Measurements from ENCODE around the gene TRIB2. TPM values are rescaled to one million over a fixed set of nuclear protein-coding genes. Genes with fewer than 3 reads are reported as not detected.

TRIB2 gene
- total and polyA plus RNA-seq, 9 of the 15 experiments (the other 6 are each of a cell fraction or from before 2014, with no cell fraction given) = 9.0 to 39.0 (median 26.3) TPM

DNA sequence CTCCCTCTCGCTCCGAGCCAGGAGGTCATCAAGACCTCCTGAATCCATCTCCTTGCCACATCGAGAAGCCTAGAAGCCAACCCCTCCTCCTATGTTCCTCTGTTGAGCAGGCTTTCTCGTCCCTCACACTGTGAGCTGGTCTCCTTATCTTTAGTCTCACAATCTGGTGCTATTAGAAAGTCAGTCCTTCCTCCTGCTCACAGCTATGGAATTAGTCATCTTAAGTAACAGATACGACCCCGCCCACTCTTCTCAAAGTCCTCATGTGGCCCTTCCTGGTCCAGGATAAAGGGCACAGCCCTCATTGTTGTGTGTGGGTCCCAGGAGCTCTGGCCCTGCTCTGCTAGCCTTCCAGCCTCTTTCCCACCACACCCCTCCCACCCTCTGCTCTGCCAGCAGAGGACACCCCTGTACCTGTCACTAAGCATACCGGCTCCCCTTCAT lies 41.4 kb upstream of the TRIB2 start:
- H3K36me3 ChIP-seq (ENCODE audit: control insufficient read depth, insufficient read depth, low read length) = no peaks in the 10 kb centered on the region
- 15% methylated on average over 7 of the region's 7 CpGs for WGBS (ENCODE audit: insufficient coverage, low coverage, missing lambda C conversion rate)
- H4K20me1 ChIP-seq (replicated peaks; ENCODE audit: control insufficient read depth, insufficient read depth, low read length) = no peaks in the 10 kb centered on the region
- H3K9ac ChIP-seq (ENCODE audit: insufficient read depth in 1 of 2, low read depth in 2 of 2, low read length in 2 of 2) = no peak overlapping the region
- DNase-seq (ENCODE audit: extremely low read depth in 1 of 4, low spot score in 3 of 4) = peak; percentile 38 to 84 (median 56)
- peaks cover 3% of the 10 kb centered on the region; the same call in 1 of the 2 replicates for H3K9me3 ChIP-seq (replicated peaks; ENCODE audit: control insufficient read depth, insufficient read depth, low read depth, low read length)
- no peaks in the 10 kb centered on the region for H3K9me1 ChIP-seq (ENCODE audit: control insufficient read depth, insufficient read depth, low read length)
- POLR2A ChIA-PET = interaction anchor here (1.1 to 1.3 kb wide), 3 partner anchors 9 to 42 kb away, joined by 3 to 4 read pairs (median 3); partner anchors contain the start of gene TRIB2
- H2AFZ ChIP-seq (ENCODE audit: low read depth, low read length) = peak overlapping the region; percentile 81
- H3K4me1 ChIP-seq (replicated peaks in 1 of 2; ENCODE audit: control insufficient read depth in 2 of 2, insufficient read depth in 2 of 2, low read length in 2 of 2) = peaks cover 10 to 18% of the 10 kb centered on the region in 2 experiments
- H3K27ac ChIP-seq (ENCODE audit: extremely low read depth, low read depth, low read length) = peak overlapping the region; percentile 51; the same call in 2 of the 3 replicates
- peak; percentile 95 for ATAC-seq
- intact Hi-C loops (cut with micrococcal nuclease) = loop anchor here (5.0 kb wide), 1 partner anchor 42 kb away; the partner anchor contains the start of gene TRIB2
- in situ Hi-C loops (cut with MboI) = no loop called here
- peak; percentile 75 for FAIRE-seq
- H3K27me3 ChIP-seq (ENCODE audit: control insufficient read depth in 2 of 2, insufficient read depth in 2 of 2, low read length in 2 of 2) = no peaks in the 10 kb centered on the region
- no peaks in the 10 kb centered on the region for H3K79me2 ChIP-seq (ENCODE audit: control insufficient read depth, insufficient read depth, low read length)
- H3K4me2 ChIP-seq (ENCODE audit: insufficient read depth, low read length) = peak overlapping the region; percentile 64
- no peak overlapping the region for H3K4me3 ChIP-seq
- BruUV-seq (replicated peaks) = no TSS peak
- CTCF ChIA-PET (ENCODE audit: low intra/inter-chr PET ratio) = no interaction called here
- TF ChIP-seq, protein P1, sequence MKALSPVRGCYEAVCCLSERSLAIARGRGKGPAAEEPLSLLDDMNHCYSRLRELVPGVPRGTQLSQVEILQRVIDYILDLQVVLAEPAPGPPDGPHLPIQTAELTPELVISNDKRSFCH (CRISPR knock-in tag; IDR thresholded peaks at IDR 0.05) = no peak
- TF ChIP-seq, protein P1 (tag; IDR thresholded peaks at IDR 0.05) = 0 out of 2 replicates have a peak, but pooled peaks have one; percentile 10
- peak; percentile 20; the same call in 1 of the 2 replicates for TF ChIP-seq ELF1 (tag; IDR thresholded peaks at IDR 0.05)
- no peak for TF ChIP-seq CAMTA2 (CRISPR knock-in tag; conservative IDR thresholded peaks at IDR 0.05)
- TF ChIP-seq, protein P2, sequence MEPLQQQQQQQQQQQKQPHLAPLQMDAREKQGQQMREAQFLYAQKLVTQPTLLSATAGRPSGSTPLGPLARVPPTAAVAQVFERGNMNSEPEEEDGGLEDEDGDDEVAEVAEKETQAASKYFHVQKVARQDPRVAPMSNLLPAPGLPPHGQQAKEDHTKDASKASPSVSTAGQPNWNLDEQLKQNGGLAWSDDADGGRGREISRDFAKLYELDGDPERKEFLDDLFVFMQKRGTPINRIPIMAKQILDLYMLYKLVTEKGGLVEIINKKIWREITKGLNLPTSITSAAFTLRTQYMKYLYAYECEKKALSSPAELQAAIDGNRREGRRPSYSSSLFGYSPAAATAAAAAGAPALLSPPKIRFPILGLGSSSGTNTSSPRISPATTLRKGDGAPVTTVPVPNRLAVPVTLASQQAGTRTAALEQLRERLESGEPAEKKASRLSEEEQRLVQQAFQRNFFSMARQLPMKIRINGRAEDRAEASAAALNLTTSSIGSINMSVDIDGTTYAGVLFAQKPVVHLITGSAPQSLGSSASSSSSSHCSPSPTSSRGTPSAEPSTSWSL (CRISPR knock-in tag; IDR thresholded peaks at IDR 0.05; ENCODE audit: borderline replicate concordance) = no peak
- TF ChIP-seq JUN (IDR thresholded peaks at IDR 0.05; ENCODE audit: borderline replicate concordance, low read depth, low read length) = peak; percentile 42; the same call in 1 of the 2 replicates
- TF ChIP-seq JUN (CRISPR knock-in tag; IDR thresholded peaks at IDR 0.05; ENCODE audit: borderline replicate concordance) = no peak
- 0 out of 4 replicates have a peak, but pooled peaks of 1 of the 2 experiments have one; percentile 20 for TF ChIP-seq HDAC1 (IDR thresholded peaks at IDR 0.05)
- TF ChIP-seq, protein P3, sequence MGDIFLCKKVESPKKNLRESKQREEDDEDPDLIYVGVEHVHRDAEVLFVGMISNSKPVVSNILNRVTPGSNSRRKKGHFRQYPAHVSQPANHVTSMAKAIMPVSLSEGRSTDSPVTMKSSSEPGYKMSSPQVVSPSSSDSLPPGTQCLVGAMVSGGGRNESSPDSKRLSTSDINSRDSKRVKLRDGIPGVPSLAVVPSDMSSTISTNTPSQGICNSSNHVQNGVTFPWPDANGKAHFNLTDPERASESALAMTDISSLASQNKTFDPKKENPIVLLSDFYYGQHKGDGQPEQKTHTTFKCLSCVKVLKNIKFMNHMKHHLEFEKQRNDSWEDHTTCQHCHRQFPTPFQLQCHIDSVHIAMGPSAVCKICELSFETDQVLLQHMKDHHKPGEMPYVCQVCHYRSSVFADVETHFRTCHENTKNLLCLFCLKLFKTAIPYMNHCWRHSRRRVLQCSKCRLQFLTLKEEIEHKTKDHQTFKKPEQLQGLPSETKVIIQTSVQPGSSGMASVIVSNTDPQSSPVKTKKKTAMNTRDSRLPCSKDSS (IDR thresholded peaks at IDR 0.05; ENCODE audit: low read depth, partially characterized antibody) = no peak
- peak; percentile 70 for TF ChIP-seq CBFA2T3 (IDR thresholded peaks at IDR 0.05)
- TF ChIP-seq, protein P4, sequence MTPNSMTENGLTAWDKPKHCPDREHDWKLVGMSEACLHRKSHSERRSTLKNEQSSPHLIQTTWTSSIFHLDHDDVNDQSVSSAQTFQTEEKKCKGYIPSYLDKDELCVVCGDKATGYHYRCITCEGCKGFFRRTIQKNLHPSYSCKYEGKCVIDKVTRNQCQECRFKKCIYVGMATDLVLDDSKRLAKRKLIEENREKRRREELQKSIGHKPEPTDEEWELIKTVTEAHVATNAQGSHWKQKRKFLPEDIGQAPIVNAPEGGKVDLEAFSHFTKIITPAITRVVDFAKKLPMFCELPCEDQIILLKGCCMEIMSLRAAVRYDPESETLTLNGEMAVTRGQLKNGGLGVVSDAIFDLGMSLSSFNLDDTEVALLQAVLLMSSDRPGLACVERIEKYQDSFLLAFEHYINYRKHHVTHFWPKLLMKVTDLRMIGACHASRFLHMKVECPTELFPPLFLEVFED (CRISPR knock-in tag; conservative IDR thresholded peaks at IDR 0.05) = 0 out of 2 replicates have a peak, but pooled peaks have one; percentile 45
- TF ChIP-seq, protein P5, sequence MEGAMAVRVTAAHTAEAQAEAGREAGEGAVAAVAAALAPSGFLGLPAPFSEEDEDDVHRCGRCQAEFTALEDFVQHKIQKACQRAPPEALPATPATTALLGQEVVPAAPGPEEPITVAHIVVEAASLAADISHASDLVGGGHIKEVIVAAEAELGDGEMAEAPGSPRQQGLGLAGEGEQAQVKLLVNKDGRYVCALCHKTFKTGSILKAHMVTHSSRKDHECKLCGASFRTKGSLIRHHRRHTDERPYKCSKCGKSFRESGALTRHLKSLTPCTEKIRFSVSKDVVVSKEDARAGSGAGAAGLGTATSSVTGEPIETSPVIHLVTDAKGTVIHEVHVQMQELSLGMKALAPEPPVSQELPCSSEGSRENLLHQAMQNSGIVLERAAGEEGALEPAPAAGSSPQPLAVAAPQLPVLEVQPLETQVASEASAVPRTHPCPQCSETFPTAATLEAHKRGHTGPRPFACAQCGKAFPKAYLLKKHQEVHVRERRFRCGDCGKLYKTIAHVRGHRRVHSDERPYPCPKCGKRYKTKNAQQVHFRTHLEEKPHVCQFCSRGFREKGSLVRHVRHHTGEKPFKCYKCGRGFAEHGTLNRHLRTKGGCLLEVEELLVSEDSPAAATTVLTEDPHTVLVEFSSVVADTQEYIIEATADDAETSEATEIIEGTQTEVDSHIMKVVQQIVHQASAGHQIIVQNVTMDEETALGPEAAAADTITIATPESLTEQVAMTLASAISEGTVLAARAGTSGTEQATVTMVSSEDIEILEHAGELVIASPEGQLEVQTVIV (CRISPR knock-in tag; IDR thresholded peaks at IDR 0.05; ENCODE audit: borderline replicate concordance) = no peak
- TF ChIP-seq SP1 (CRISPR knock-in tag; IDR thresholded peaks at IDR 0.05) = peak; percentile 31; the same call in 1 of the 2 replicates
- TF ChIP-seq SMARCE1 (IDR thresholded peaks at IDR 0.05) = peak; percentile 32; the same call in 1 of the 2 replicates
- TF ChIP-seq CBFA2T2 (conservative IDR thresholded peaks at IDR 0.05) = peak; percentile 46; the same call in 1 of the 2 replicates
